Breast epithelium (tissue), 4 donors: ENCODE measurements around the gene WNT4. TPM values are rescaled to one million over a fixed set of nuclear protein-coding genes. Genes with fewer than 3 reads are reported as not detected.

Experiments
- DNase-seq, 2 donors: peaks; one replicate each; pipeline ENCODE4 v3.0.0-alpha.2; 2019; ENCODE audit warnings: low spot score in 2 of 2
- H3K27ac ChIP-seq, 2 donors: fragments of 200-600 bp; sonication (generic) in 1 of 2; one replicate each; pipeline ENCODE4 v1.5.1; 2016 to 2019; ENCODE audit warnings: mild to moderate bottlenecking in 1 of 2
- H3K27me3 ChIP-seq, 2 donors: fragments of 200-600 bp; sonication (generic) in 1 of 2; one replicate each; pipeline versions ENCODE4 v1.5.1 to v1.6.0; 2017 to 2019; ENCODE audit warnings: control low read depth in 1 of 2, mild to moderate bottlenecking in 1 of 2
- H3K36me3 ChIP-seq: fragments of 200-600 bp; one replicate; pipeline ENCODE4 v1.5.1; 2019
- H3K4me1 ChIP-seq, 2 donors: fragments of 200-600 bp; sonication (generic); one replicate each; pipeline ENCODE4 v1.5.1; 2016 to 2019; ENCODE audit warnings: control low read depth in 1 of 2
- H3K4me3 ChIP-seq, 3 donors: fragments of 200-600 bp; sonication (generic); 1 replicate in 2 of 3; 2 replicates in 1 of 3; pipeline ENCODE4 v1.5.1; 2016 to 2019; ENCODE audit warnings: mild to moderate bottlenecking in 3 of 3, moderate library complexity in 2 of 3
- H3K9me3 ChIP-seq, 2 donors: fragments of 200-600 bp; sonication (generic) in 1 of 2; one replicate each; pipeline ENCODE4 v1.5.1; 2016 to 2019; ENCODE audit warnings: control low read depth in 1 of 2
- POLR2A ChIP-seq: fragments of 450-650 bp; IDR thresholded peaks from one replicate; pipeline ENCODE4 v1.6.1; 2016; ENCODE audit warnings: antibody characterized with exemption, mild to moderate bottlenecking, moderate library complexity
- POLR2AphosphoS5 ChIP-seq, 3 donors: sonication (generic); formaldehyde crosslinking; IDR thresholded peaks; one replicate each; pipeline ENCODE4 v1.6.1; 2017; ENCODE audit warnings: antibody characterized with exemption in 3 of 3
- intact Hi-C: fragments of 100-400 bp; cut with DNase I; formaldehyde crosslinking; loops from one replicate; pipeline ENCODE4 v1.15.1; 2023; ENCODE audit warnings: low total_unique reads
- total RNA-seq, 3 donors: library from RNA; depleted of rRNA; stranded (reverse); fragments of >200 nt; gene quantifications; one replicate each; pipeline ENCODE4 v1.1.0, GENCODE V29; 2016
- TF ChIP-seq, protein P1 (sequence below), 3 donors: fragments of 450-650 bp; IDR thresholded peaks; one replicate each; pipeline ENCODE4 v1.5.1; 2016 to 2017; ENCODE audit warnings: antibody characterized with exemption in 3 of 3, mild to moderate bottlenecking in 3 of 3, moderate library complexity in 3 of 3

Gene WNT4
- total RNA-seq, 3 donors from 2014 or later: 1.6 to 3.1 TPM; not detected in 1

DNA sequence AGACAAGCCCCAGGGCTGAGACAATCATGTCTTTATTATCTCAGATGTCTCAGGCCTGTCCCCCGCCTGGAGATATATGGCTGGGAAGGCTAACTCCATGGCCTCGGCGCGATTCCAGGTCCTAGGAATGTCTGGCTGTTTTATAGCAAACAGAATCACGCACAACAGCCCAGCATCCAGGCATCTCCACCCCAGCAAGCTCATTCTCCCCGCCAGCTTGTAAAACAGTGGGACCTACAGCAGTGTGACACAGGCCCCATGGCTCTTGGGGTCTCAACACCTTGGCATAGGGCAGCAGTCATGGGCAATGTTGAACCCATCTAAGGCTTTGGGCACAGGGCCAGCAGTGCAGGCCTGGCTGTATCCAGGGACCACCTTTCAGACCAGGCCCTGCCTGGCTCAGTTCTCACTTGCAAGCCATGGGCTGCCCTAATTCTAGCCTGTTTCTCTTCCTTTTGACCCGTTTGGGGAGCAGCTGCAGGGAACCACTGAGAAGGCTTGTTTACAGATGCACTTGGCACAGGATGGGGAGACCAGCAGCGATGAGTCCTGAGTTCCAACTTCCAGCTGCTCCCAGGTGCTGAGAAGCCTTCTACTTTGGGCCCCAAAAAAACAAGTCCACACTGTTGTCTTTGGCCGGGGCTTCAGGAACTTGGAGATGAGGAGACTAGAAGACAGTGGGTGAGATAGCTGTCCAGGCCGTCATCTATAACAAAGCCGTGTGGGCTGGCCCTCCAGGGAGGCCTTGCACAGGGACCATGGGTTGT is 34.4 kb downstream of the WNT4 start:
- Histone ChIP-seq H3K27ac (no peak overlapping the region), H3K9me3 (no peaks in the 10 kb centered on the region), H3K36me3 (no peaks in the 10 kb centered on the region), H3K4me3 (no peak overlapping the region), H3K27me3 (no peaks in the 10 kb centered on the region), H3K4me1 (peaks cover 5% of the 10 kb centered on the region in 2 donors)
- TF ChIP-seq POLR2AphosphoS5 (IDR thresholded peaks at IDR 0.05) (no peak), POLR2A (no peak)
- TF ChIP-seq, protein P1, sequence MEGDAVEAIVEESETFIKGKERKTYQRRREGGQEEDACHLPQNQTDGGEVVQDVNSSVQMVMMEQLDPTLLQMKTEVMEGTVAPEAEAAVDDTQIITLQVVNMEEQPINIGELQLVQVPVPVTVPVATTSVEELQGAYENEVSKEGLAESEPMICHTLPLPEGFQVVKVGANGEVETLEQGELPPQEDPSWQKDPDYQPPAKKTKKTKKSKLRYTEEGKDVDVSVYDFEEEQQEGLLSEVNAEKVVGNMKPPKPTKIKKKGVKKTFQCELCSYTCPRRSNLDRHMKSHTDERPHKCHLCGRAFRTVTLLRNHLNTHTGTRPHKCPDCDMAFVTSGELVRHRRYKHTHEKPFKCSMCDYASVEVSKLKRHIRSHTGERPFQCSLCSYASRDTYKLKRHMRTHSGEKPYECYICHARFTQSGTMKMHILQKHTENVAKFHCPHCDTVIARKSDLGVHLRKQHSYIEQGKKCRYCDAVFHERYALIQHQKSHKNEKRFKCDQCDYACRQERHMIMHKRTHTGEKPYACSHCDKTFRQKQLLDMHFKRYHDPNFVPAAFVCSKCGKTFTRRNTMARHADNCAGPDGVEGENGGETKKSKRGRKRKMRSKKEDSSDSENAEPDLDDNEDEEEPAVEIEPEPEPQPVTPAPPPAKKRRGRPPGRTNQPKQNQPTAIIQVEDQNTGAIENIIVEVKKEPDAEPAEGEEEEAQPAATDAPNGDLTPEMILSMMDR (IDR thresholded peaks at IDR 0.05): no peak
- intact Hi-C loops: no loop called here
- peak in 1 of 2 donors; percentile 17 for DNase-seq

DNA sequence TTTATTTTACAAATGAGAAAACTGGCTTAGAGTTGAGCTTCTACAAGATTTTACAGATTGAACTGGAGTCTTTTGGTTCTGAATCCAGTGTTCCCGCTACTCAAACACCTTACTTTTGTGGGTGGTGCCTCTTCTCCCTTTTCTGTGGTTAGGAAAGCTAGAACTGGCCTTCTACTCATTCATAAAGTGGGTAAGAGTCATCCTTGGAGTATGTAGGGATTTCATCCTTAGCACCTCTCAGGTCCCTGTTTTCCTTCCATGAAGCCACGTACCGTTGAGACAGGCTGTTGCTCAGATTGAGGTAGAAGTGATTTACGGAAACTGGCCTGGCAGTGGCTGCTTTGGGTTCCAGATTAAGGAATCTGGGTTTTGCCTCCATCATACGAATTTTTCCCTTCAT is 35.8 kb downstream of the WNT4 start:
- Histone ChIP-seq H3K27ac (no peak overlapping the region), H3K4me3 (no peak overlapping the region), H3K4me1 (peaks cover 5% of the 10 kb centered on the region in 2 donors), H3K9me3 (no peaks in the 10 kb centered on the region), H3K36me3 (no peaks in the 10 kb centered on the region), H3K27me3 (no peaks in the 10 kb centered on the region)
- peak in 1 of 2 donors; percentile 6 for DNase-seq
- TF ChIP-seq, protein P1 (IDR thresholded peaks at IDR 0.05): no peak
- intact Hi-C loops: no loop called here

DNA sequence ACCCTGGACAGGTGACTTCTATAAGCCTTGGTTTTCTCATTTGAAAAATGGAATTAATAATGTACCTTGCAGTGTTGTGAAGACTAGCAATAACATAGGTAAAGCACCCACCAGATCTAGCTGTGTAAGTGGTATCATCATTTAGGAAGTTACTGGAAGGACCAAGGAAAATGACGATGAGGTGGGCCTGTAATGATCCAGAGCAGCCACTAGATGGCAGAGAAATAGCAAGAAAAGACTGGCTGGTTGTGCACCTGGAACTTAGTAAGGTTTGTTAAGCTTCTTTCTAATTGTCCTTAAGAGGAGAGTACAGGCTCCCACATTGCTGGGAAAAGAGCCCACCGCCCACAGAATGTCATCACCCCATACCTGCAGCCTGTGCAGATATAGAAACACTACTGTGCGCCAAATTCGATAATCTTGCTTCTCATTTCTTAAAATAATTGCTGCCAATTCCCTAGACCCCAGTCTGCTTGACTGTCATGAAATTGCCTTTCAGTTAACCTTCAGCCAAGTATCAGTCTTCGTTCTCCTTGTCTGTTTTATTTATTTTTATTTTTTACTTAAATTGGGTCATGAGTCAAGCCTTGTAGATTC is 37.2 kb downstream of the WNT4 start:
- no peak overlapping the region for H3K27ac ChIP-seq
- no peaks in the 10 kb centered on the region for H3K9me3 ChIP-seq
- H3K36me3 ChIP-seq: no peaks in the 10 kb centered on the region
- TF ChIP-seq, protein P1 (IDR thresholded peaks at IDR 0.05): peak; percentile 83 to 86 (median 83)
- no peak for TF ChIP-seq POLR2A
- intact Hi-C loops: no loop called here
- H3K4me1 ChIP-seq: peaks cover 5% of the 10 kb centered on the region in 2 donors
- H3K27me3 ChIP-seq: no peaks in the 10 kb centered on the region
- no peak for DNase-seq
- no peak overlapping the region for H3K4me3 ChIP-seq

DNA sequence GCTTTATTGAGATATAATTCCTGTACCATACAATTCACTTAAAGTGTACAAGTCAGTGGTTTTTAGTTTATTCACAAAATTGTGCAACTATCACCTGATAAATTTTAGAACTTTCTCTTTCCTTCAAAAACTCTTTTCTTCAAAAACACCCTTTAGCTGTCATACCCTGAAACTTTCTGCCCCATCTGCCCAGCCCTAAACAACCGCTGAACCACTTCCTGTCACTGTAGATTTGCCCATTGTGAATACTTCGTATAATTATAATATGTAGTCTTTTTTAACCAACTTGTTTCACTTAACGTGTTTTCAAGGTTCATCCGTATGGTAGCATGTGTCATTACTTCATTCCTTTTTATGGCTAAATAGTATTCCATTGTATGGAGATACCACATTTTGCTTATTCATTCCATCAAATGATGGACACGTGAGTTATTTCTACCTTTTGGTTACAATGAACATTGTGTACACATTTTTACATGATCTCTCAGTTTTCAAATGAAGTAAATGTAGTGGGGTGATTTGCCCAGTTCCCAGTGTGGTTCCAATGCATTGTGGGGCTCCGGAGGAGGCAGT is 37.9 kb downstream of the WNT4 start:
- intact Hi-C loops: no loop called here

More for the DNA sequence above, 37.9 kb downstream of the WNT4 start:
- Histone ChIP-seq H3K4me3 (no peak overlapping the region), H3K27ac (no peak overlapping the region), H3K9me3 (no peaks in the 10 kb centered on the region), H3K36me3 (no peaks in the 10 kb centered on the region), H3K4me1 (peaks cover 5% of the 10 kb centered on the region in 2 donors), H3K27me3 (no peaks in the 10 kb centered on the region)
- no peak for TF ChIP-seq POLR2AphosphoS5 (IDR thresholded peaks at IDR 0.05)
- TF ChIP-seq POLR2A: no peak
- TF ChIP-seq, protein P1 (IDR thresholded peaks at IDR 0.05): no peak
- no peak for DNase-seq
